Mucosa of rectum (tissue), 2 donors: ENCODE results near the gene FNIP2.
"Not testable (repeated sequence)": the region's sequence is repeated elsewhere in the genome, so short reads cannot be mapped to it uniquely, and the experiment has no call there.

Experiments
- H3K27ac ChIP-seq, 2 donors: one replicate each; pipeline ENCODE4 v1.7.0; 2013; ENCODE audit warnings: inconsistent platforms in 2 of 2, low read depth in 2 of 2, low read length in 2 of 2
- H3K27me3 ChIP-seq, 2 donors: one replicate each; pipeline ENCODE4 v1.7.0; 2013; ENCODE audit warnings: low read length in 2 of 2; ENCODE audit not compliant: control insufficient read depth in 2 of 2, insufficient read depth in 2 of 2
- H3K36me3 ChIP-seq, 2 donors: one replicate each; pipeline ENCODE4 v1.7.0; 2013; ENCODE audit warnings: low read length in 2 of 2; ENCODE audit not compliant: control insufficient read depth in 2 of 2, insufficient read depth in 2 of 2
- H3K4me1 ChIP-seq, 2 donors: one replicate each; pipeline ENCODE4 v1.7.0; 2013; ENCODE audit warnings: low read length in 2 of 2, mild to moderate bottlenecking in 1 of 2; ENCODE audit not compliant: control insufficient read depth in 2 of 2, insufficient read depth in 2 of 2
- H3K4me3 ChIP-seq, 2 donors: one replicate each; pipeline ENCODE4 v1.7.0; 2013; ENCODE audit warnings: low read length in 2 of 2
- H3K9ac ChIP-seq, 2 donors: one replicate each; pipeline ENCODE4 v1.7.0; 2013; ENCODE audit warnings: low read length in 2 of 2, low read depth in 1 of 2, mild to moderate bottlenecking in 1 of 2
- H3K9me3 ChIP-seq, 2 donors: one replicate each; pipeline ENCODE4 v1.7.0; 2013; ENCODE audit warnings: low read length in 2 of 2; ENCODE audit not compliant: control insufficient read depth in 2 of 2
- donor health status: healthy.
- donor health status: Normal muscosa, but diverticular disease.

Gene FNIP2

DNA sequence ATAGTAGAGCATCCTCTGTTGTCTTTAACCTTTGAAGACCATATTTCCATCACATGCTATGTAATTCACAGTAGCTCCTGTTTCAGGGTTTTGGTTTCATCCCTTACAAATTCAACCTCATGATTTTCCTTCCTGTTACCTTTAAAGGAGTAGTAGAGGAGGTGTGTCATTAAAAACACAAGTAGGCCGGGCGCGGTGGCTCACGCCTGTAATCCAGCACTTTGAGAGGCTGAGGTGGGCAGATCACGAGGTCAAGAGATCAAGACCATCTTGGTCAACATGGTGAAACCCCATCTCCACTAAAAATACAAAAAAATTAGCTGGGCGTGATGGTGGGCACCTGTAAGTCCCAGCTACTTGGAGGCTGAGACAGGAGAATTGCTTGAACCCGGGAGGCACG, 59.3 kb downstream of the FNIP2 start:
- H3K27ac ChIP-seq: peak overlapping the region; percentile 74 to 86
- peaks cover 47 to 62% of the 10 kb centered on the region in 2 donors for H3K4me1 ChIP-seq
- not testable (repeated sequence) for H3K36me3 ChIP-seq, H3K9ac ChIP-seq, H3K4me3 ChIP-seq, H3K9me3 ChIP-seq, H3K27me3 ChIP-seq

DNA sequence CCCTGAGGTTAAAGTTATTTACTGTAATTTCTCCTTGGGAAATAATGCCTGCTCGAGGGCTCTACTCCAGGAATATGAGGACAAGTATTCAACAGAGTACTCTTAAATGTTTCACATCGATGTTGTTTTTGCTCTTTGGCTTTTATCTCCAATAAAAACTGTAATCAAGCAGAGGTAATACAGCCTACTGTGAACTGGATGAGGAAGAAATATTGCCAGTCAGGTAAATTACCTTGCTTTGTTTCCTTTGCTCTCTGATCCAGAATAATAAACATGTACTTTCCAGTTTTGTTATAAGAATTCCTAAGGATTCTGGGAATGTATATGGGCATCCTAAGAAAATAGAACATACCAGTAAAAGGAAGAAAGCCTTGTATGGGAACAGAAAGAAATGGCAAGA, 60.4 kb downstream of the FNIP2 start:
- no peaks in the 10 kb centered on the region for H3K27me3 ChIP-seq
- H3K4me1 ChIP-seq: peaks cover 43 to 54% of the 10 kb centered on the region in 2 donors
- H3K9ac ChIP-seq: no peak overlapping the region
- H3K4me3 ChIP-seq: no peak overlapping the region
- H3K9me3 ChIP-seq: no peaks in the 10 kb centered on the region
- peak overlapping the region; percentile 55 to 69 for H3K27ac ChIP-seq
- H3K36me3 ChIP-seq: peaks cover 10 to 13% of the 10 kb centered on the region in 2 donors

- no peaks in the 10 kb centered on the region for H3K27me3 ChIP-seq
- H3K9ac ChIP-seq: no peak overlapping the region
- peaks cover 21 to 30% of the 10 kb centered on the region in 2 donors for H3K36me3 ChIP-seq
- H3K4me1 ChIP-seq: peaks cover 12 to 18% of the 10 kb centered on the region in 2 donors
- no peaks in the 10 kb centered on the region for H3K9me3 ChIP-seq
- no peak overlapping the region for H3K27ac ChIP-seq
- no peak overlapping the region for H3K4me3 ChIP-seq
Measured at GRCh38 chr4:158833602-158834001, 64.8 kb downstream of the FNIP2 start.

GRCh38 chr4:158835226-158836001, 66.6 kb downstream of the FNIP2 start:
- Histone ChIP-seq H3K4me3 (no peak overlapping the region), H3K36me3 (peaks cover 30% of the 10 kb centered on the region in 2 donors), H3K27ac (no peak overlapping the region), H3K27me3 (no peaks in the 10 kb centered on the region), H3K9ac (no peak overlapping the region), H3K4me1 (peaks cover 3 to 5% of the 10 kb centered on the region in 2 donors), H3K9me3 (no peaks in the 10 kb centered on the region)

DNA sequence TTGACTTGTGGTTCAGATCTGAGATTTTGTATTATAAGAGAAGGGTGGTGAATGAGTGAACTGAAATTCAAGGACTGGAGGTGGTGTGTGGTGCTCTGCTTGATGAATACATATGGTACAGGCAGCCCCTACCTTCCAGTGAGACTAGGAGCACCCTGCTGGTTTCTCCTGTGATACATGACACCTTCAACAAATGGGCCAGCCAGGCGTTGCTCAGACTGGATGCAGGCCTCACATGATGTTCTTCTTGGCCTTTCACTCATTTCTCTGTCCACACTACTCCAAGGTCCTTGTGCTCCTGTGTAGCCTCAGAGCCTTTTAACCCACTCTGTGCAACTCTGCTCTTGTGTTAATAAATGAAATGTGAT, 67.2 kb downstream of the FNIP2 start:
- Histone ChIP-seq H3K9me3 (no peaks in the 10 kb centered on the region), H3K4me1 (peaks cover 3 to 5% of the 10 kb centered on the region in 2 donors), H3K27me3 (no peaks in the 10 kb centered on the region), H3K9ac (no peak overlapping the region), H3K4me3 (no peak overlapping the region), H3K27ac (no peak overlapping the region), H3K36me3 (peaks cover 27% of the 10 kb centered on the region in 2 donors)

GRCh38 chr4:158836828-158837449, 68.1 kb downstream of the FNIP2 start:
- H3K9me3 ChIP-seq: no peaks in the 10 kb centered on the region
- peaks cover 3 to 5% of the 10 kb centered on the region in 2 donors for H3K4me1 ChIP-seq
- no peak overlapping the region for H3K4me3 ChIP-seq
- no peaks in the 10 kb centered on the region for H3K27me3 ChIP-seq
- peaks cover 30 to 35% of the 10 kb centered on the region in 2 donors for H3K36me3 ChIP-seq
- H3K27ac ChIP-seq: no peak overlapping the region
- no peak overlapping the region for H3K9ac ChIP-seq

GRCh38 chr4:158837527-158838141, 68.8 kb downstream of the FNIP2 start:
- H3K27ac ChIP-seq: peak overlapping the region; percentile 20 to 70
- no peak overlapping the region for H3K9ac ChIP-seq
- no peak overlapping the region for H3K4me3 ChIP-seq
- H3K9me3 ChIP-seq: no peaks in the 10 kb centered on the region
- H3K4me1 ChIP-seq: peaks cover 3 to 5% of the 10 kb centered on the region in 2 donors
- H3K27me3 ChIP-seq: no peaks in the 10 kb centered on the region
- peaks cover 30 to 35% of the 10 kb centered on the region in 2 donors for H3K36me3 ChIP-seq

DNA sequence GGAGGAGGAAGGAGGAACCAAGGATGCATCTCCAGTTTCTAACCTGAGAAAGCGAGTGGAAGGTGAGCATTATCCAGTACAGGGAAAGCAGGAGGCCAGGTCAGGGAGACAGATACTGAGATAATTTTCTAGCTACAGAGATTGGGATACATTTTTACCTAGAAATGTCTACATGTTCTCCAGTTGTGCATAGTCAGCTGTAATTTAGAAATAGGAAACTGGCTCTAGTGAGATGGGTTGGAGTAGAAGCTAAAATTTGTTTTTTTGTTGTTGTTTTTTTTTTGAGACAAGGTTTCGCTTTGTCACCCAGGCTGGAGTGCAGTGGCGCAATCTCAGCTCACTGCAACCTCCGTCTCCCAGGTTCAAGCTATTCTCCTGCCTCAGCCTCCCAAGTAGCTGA, 71.3 kb downstream of the FNIP2 start:
- Histone ChIP-seq H3K4me1 (peaks cover 4 to 6% of the 10 kb centered on the region in 2 donors), H3K27ac (no peak overlapping the region), H3K4me3 (no peak overlapping the region), H3K27me3 (no peaks in the 10 kb centered on the region), H3K9me3 (no peaks in the 10 kb centered on the region), H3K9ac (no peak overlapping the region), H3K36me3 (peaks cover 20 to 31% of the 10 kb centered on the region in 2 donors)

DNA sequence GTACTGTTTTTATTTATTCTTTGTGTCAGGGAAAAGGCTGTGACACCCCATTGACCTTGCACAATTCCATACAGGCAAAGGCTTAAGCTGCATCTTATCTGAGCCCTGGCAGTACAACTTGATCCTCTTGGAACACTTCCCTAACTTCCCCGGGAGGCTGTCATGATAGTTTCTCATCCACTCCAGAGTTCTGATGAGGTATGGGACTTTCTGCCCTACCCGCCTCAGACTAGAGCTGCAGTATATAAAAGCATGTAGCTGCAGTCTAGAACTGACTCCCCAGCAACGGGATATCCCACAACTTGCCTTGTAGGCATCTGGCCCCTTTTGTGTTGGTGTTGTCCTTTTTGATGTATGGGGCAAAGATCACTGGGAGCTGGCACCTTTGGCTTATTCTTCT, 72.7 kb downstream of the FNIP2 start:
- no peaks in the 10 kb centered on the region for H3K27me3 ChIP-seq
- H3K9me3 ChIP-seq: no peaks in the 10 kb centered on the region
- H3K27ac ChIP-seq: no peak overlapping the region
- peaks cover 6 to 11% of the 10 kb centered on the region in 2 donors for H3K4me1 ChIP-seq
- no peak overlapping the region for H3K9ac ChIP-seq
- no peak overlapping the region for H3K4me3 ChIP-seq
- H3K36me3 ChIP-seq: peaks cover 15 to 28% of the 10 kb centered on the region in 2 donors
